ENCODE results near the gene SPEM2.

The SPEM2 gene

DNA sequence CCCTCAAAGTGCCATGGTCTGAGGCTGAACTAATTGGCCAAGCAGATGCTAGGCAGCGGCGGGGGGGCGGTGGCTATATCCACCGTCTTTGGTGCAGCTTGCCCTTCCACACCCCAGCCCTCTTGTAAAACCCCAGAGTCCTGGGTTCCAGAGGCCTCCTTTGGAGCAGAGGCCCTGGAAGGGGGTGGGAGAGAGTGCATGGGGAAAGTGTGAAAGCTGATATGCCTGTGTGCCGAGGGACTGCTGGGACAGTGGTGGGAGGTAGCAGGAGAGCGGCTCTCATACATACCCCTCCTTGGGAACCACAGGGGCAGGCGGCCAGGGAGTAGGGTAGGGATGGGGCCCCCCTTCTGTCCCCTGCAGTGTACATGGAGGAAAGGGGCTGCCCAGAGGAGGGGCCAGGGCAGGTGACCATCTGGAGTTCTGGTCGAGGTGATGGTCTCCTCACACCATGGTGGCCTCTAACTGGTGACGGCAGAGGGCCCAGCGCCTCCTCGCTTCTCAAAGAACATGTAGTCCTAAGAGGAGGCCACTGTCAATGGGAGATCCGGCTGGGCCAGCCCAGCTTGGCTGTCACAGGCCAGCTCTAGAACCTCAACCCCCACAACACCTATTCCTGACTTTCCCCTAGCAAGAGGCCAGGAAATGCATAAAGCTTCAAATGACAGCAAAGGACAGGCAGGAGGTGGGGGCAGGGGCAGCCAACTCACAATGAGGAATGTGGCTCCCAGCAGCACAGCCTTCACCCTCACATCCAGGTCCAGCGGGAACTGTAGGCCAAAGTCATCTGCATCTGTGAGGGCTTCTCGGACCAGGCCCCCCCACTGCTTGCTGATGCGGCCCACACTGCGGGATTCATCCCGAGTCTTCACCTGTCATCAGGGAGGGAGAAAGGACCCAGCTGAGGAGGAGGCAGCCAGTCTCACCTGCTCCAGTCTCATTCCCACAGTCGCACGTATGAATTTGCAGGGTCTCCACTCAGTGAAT, 35.2 kb upstream of the SPEM2 start:
- Histone ChIP-seq H3K9me3 (ENCODE audit: insufficient read depth, low read length) (no peaks in the 10 kb centered on the region), H3F3A (ENCODE audit: insufficient read depth) (0 out of 2 replicates have a peak, but pooled peaks cover 3% of the 10 kb centered on the region), H2AFZ (ENCODE audit: low read depth, low read length, severe bottlenecking) (no peak overlapping the region), H3K4me2 (ENCODE audit: low read depth, low read length, poor library complexity, severe bottlenecking) (no peak overlapping the region), H3K4me3 (ENCODE audit: insufficient read depth, low read length, poor library complexity, severe bottlenecking) (no peak overlapping the region), H4K20me1 (ENCODE audit: low read depth, low read length) (no peaks in the 10 kb centered on the region), H3K36me3 (ENCODE audit: low read length) (no peaks in the 10 kb centered on the region), H3K27me3 (ENCODE audit: low read length) (no peaks in the 10 kb centered on the region), H3K79me2 (ENCODE audit: insufficient read depth, low read length) (no peaks in the 10 kb centered on the region), H3K9ac (ENCODE audit: low read length) (no peak overlapping the region), H3K27ac (ENCODE audit: low read depth, low read length) (no peak overlapping the region), H3K9me2 (replicated peaks; ENCODE audit: insufficient read depth, low read length) (no peaks in the 10 kb centered on the region)
- TF ChIP-seq, protein P1, sequence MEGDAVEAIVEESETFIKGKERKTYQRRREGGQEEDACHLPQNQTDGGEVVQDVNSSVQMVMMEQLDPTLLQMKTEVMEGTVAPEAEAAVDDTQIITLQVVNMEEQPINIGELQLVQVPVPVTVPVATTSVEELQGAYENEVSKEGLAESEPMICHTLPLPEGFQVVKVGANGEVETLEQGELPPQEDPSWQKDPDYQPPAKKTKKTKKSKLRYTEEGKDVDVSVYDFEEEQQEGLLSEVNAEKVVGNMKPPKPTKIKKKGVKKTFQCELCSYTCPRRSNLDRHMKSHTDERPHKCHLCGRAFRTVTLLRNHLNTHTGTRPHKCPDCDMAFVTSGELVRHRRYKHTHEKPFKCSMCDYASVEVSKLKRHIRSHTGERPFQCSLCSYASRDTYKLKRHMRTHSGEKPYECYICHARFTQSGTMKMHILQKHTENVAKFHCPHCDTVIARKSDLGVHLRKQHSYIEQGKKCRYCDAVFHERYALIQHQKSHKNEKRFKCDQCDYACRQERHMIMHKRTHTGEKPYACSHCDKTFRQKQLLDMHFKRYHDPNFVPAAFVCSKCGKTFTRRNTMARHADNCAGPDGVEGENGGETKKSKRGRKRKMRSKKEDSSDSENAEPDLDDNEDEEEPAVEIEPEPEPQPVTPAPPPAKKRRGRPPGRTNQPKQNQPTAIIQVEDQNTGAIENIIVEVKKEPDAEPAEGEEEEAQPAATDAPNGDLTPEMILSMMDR (IDR thresholded peaks at IDR 0.05; ENCODE audit: insufficient read depth, low read length, poor library complexity, severe bottlenecking): no peak
- no peak for TF ChIP-seq EZH2phosphoT487 (conservative IDR thresholded peaks at IDR 0.05; ENCODE audit: low read length)

DNA sequence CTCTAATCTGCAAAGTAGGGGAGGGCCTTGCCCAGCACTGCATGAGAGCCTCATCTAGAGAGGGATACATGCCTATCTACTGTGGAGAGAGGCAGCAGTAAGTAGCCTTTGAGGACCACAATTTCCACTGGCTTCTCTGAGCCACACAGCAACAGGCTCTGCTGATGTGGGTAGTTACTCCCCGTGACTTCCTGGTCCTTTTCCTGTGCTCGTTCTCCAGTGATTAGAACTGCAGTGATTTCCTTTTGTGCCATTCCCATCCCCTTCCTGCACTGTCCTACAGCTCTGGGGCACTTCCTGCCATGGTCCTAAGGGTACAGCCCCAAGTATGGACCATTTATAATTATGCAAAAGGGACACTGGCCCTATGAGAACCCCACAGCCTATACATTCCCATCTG, 34.1 kb upstream of the SPEM2 start:
- Histone ChIP-seq H3K9me3 (ENCODE audit: insufficient read depth, low read length) (no peaks in the 10 kb centered on the region), H3K9me2 (replicated peaks; ENCODE audit: insufficient read depth, low read length) (no peaks in the 10 kb centered on the region), H3K9ac (ENCODE audit: low read length) (no peak overlapping the region), H3K27ac (ENCODE audit: low read depth, low read length) (no peak overlapping the region), H3K4me3 (ENCODE audit: insufficient read depth, low read length, poor library complexity, severe bottlenecking) (no peak overlapping the region), H3K27me3 (ENCODE audit: low read length) (no peaks in the 10 kb centered on the region), H3K36me3 (ENCODE audit: low read length) (no peaks in the 10 kb centered on the region), H3F3A (ENCODE audit: insufficient read depth) (0 out of 2 replicates have a peak, but pooled peaks cover 3% of the 10 kb centered on the region), H2AFZ (ENCODE audit: low read depth, low read length, severe bottlenecking) (no peak overlapping the region), H4K20me1 (ENCODE audit: low read depth, low read length) (no peaks in the 10 kb centered on the region), H3K4me2 (ENCODE audit: low read depth, low read length, poor library complexity, severe bottlenecking) (no peak overlapping the region), H3K79me2 (ENCODE audit: insufficient read depth, low read length) (no peaks in the 10 kb centered on the region)
- no peak for TF ChIP-seq EZH2phosphoT487 (conservative IDR thresholded peaks at IDR 0.05; ENCODE audit: low read length)
- TF ChIP-seq, protein P1 (IDR thresholded peaks at IDR 0.05; ENCODE audit: insufficient read depth, low read length, poor library complexity, severe bottlenecking): no peak

- H3K9me3 ChIP-seq (ENCODE audit: insufficient read depth, low read length): no peaks in the 10 kb centered on the region
- no peaks in the 10 kb centered on the region for H3K27me3 ChIP-seq (ENCODE audit: low read length)
- H3K9me2 ChIP-seq (replicated peaks; ENCODE audit: insufficient read depth, low read length): no peaks in the 10 kb centered on the region
- no peaks in the 10 kb centered on the region for H3K36me3 ChIP-seq (ENCODE audit: low read length)
- no peak overlapping the region for H3K27ac ChIP-seq (ENCODE audit: low read depth, low read length)
- TF ChIP-seq, protein P1 (IDR thresholded peaks at IDR 0.05; ENCODE audit: insufficient read depth, low read length, poor library complexity, severe bottlenecking): no peak
- no peak for TF ChIP-seq EZH2phosphoT487 (conservative IDR thresholded peaks at IDR 0.05; ENCODE audit: low read length)
- no peaks in the 10 kb centered on the region for H4K20me1 ChIP-seq (ENCODE audit: low read depth, low read length)
- H3K9ac ChIP-seq (ENCODE audit: low read length): peak overlapping the region; percentile 80
- peak overlapping the region; percentile 71 for H3K4me3 ChIP-seq (ENCODE audit: insufficient read depth, low read length, poor library complexity, severe bottlenecking)
- H3K4me2 ChIP-seq (ENCODE audit: low read depth, low read length, poor library complexity, severe bottlenecking): peak overlapping the region; percentile 82
- H2AFZ ChIP-seq (ENCODE audit: low read depth, low read length, severe bottlenecking): peak overlapping the region; percentile 94
- H3F3A ChIP-seq (ENCODE audit: insufficient read depth): 0 out of 2 replicates have a peak, but pooled peaks cover 3% of the 10 kb centered on the region
- H3K79me2 ChIP-seq (ENCODE audit: insufficient read depth, low read length): no peaks in the 10 kb centered on the region
These were observed 32.5 kb upstream of the SPEM2 start for GRCh38 chr17:7392696-7393612.

Data from SU-DHL-6 (cell line).